Brain pericyte (primary cell): ENCODE results near the gene INO80D.
"Not testable (repeated sequence)": the region's sequence is repeated elsewhere in the genome, so short reads cannot be mapped to it uniquely, and the experiment has no call there.

Experiments used
- DNase-seq: peaks from one replicate; pipeline ENCODE4 v3.0.0-alpha.2; 2012; ENCODE audit warnings: low read depth, low spot score

The INO80D gene

GRCh38 chr2:206033452-206033851 is 52.5 kb downstream of the INO80D start:
- not testable (repeated sequence) for DNase-seq

DNA sequence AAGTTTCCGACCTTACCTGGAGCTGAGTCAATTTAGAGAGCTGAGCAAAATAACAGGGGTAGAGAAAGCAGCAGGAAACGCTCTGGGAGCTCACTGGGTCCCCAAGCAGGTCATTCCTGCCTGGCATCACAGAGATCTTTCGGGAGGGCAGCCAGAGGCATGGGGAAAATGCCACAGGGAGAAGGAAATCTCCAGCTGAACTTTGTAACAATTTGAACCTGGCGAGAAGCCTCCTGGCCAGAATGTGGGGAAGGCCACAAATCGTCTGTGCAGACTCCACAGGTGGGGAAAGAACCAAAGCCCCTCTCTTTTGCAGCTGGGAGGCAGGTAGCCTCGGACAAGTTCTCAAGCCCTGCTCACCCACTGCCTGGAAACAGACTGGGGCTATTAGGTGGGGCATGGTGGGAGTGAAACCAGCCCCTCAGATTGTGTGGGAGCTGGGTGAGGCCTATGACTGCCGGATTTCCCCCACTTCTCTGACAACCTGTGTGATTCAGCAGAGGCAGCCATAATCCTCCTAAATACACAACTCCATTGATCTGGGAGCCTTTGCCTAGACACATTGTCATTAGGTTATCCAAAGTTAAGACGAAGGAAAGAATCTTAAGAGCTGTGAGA is 53.9 kb downstream of the INO80D start:
- DNase-seq: no peak

DNA sequence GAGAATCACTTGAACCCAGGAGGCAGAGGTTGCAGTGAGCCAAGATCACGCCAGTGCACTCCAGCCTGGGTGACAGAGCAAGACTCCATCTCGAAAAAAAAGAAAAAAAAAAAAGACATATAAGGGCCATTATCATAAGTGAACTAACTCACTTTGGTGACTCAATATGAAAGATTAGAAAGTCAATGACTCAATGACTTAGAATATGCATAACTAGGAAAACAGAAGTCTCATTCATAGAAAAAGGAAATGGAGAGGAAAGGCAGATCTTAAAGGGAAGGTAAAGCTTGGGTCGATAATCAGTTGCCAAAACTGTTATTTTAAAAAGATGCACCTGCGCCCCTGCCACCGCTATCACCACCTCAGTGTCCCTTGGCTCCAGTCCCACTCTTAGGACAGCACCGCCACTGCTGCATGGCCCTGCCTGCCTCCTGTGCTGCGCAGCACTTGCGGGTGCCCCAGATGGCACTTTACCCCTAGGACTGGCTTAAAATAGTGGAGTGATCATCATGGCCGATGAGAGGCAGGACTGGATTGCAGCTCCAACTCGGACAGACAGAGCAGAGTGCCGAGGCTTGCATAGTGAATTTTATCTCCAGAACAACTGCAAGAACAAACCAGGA is 54.7 kb downstream of the INO80D start:
- no peak for DNase-seq

GRCh38 chr2:206028101-206028500 is 57.9 kb downstream of the INO80D start:
- no peak for DNase-seq

- no peak for DNase-seq
These were observed 62.8 kb downstream of the INO80D start for GRCh38 chr2:206023183-206023582.

GRCh38 chr2:206020171-206020570 is 65.8 kb downstream of the INO80D start:
- no peak for DNase-seq

GRCh38 chr2:206015746-206016145 is 70.2 kb downstream of the INO80D start:
- not testable (repeated sequence) for DNase-seq

DNA sequence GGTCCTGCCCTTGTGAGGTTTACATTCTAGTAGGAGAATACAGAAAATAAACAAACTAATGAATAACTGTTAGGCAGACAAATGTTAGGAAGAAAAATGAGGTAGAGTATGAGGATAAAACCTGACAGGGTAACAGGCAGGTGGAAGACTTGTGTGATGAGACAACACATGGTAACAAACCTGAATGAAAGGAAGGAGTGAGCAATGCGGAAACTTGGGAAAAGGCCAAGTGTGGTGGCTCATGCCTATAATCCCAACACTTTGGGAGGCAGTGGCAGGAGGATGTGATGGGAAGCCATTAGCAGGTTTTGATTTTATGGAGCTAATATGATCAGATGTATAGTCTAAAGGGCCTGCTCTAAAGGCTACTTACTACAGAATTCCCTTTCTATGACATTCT is 74.2 kb downstream of the INO80D start:
- no peak for DNase-seq

- no peak for DNase-seq
These were observed 74.9 kb downstream of the INO80D start for GRCh38 chr2:206011018-206011614.

- no peak for DNase-seq
These were observed 81.8 kb downstream of the INO80D start for GRCh38 chr2:206004004-206004693.

DNA sequence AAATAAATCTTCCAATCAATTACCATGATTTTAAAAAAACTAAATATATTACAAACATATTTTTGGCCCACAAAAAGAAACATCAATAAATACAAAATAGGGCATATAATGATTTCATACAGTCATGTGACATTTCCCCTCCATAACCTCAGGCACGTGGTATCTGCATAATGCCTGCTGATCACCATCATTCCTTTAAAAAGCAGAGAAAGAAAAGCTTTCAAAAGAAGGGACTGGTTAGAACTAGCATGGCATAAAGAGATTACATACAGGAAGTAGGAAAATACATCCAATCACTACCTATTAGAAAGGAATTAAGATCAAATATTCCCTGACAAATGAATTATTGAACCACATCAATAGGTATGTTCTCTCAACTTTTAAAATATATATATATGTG is 83.5 kb downstream of the INO80D start:
- DNase-seq: no peak

DNA sequence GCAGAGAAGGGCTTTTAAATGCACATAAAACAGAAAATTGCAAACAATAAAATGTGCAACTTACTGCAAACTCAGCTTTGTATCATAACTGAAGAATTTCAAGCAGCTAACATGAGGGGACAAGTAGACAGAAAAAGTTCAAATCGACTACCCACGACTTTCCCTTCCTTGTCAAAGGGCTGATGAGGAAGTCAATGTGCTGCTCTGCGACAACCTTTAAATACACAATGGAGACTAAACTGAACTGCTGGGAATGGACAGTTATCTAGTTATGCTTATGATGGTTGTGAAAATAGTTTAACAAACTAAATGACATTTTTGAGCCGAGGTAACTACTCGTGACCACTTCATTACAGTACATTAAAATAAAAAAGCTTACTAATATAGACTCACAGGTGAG is 84.1 kb downstream of the INO80D start:
- DNase-seq: no peak

DNA sequence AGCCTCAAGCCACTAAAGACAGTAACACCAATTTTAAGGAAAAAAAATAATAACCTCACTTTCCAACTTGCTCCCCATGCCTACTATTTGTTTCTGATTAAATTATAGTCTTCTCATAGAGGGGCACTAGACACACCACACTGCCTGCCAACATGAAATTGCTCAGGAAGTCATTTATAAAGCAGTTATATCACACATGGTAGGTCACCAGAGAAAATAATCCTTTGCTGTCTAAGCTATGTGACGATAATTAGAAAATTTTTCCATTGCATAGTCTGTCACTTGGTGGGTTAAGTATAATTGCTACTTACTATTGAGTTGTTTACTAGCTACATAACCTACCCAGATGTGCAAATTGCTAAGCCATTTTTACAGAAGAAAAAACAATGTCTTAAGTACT is 85.2 kb downstream of the INO80D start:
- no peak for DNase-seq

DNA sequence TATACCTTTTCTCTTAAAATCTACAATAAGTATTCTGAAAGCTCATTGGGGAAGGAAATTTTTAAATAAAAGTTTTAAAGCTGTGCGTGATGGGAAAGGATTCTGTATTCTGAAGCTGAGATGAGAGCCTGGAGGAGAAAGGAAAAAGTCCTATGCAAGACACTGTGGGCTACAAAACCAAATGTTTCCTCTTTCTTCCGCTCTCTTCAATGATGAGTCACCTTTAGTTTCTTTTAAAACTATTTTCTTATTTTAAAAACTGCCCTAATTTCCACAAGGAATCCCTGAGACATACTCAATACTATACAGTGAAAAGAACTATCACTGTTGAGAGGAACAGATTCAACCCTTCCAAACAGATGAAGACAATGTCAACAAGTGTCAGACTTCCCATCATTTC is 87.4 kb downstream of the INO80D start:
- DNase-seq: no peak

- no peak for DNase-seq
These were observed 89.8 kb downstream of the INO80D start for GRCh38 chr2:205996161-205996560.

DNA sequence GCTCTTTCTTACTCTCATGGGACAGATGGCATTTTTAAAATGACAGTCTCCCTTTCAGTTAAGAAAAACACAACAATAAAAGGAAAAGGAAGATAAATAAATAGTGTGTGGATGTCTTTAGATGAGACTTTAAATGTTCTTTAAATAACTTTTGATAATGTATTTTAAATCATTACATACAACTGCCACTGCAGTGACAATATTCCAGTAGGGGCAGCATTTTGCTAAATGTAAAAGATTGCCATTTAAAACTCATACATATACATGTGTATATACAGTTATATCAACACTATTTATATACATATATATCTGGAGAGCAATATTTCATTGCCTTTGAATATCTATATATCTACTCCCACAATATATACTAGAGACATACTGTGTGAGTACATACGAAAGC is 90.7 kb downstream of the INO80D start:
- DNase-seq: no peak

- no peak for DNase-seq
These were observed 91.6 kb downstream of the INO80D start for GRCh38 chr2:205994344-205994743.

- DNase-seq: no peak
These were observed 95.9 kb downstream of the INO80D start for GRCh38 chr2:205990104-205990503.

- DNase-seq: no peak
These were observed 96.5 kb downstream of the INO80D start for GRCh38 chr2:205989271-205990071.

DNA sequence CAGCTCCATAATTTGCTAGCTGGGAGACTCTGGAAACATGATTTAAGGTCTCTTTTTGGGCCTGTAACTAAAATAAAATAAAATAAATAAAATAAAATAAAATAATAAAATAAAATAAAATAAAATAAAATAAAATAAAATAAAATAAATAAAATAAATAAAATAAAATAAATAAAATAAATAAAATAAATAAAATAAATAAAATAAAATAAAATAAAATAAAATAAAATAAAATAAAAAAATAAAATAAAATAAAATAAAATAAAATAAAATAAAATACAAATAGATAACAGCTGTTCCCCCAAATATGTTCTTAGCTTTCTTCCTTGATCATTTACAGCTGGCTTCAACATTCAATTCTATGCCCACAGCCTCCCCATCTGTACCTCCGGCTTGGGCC is 97.3 kb downstream of the INO80D start:
- DNase-seq: not testable (repeated sequence)

DNA sequence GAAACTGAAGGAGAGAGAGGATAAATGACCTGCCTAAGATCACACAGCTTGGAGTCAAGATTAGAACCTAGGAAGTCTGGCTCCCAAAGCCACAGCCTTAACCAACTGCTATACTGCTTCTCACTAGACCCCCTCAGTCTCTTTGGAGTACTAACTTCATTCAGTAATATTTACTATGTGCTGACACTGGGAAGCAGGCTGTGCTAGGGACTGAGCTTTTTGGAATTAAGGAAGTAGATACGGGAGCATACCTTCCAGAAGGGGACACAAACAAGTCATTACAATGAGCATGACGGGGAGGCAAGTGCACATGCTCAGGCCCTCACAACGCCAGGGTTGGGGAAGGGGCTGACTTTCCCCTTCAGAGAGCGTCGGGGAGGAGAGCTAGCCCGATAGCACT is 97.7 kb downstream of the INO80D start:
- no peak for DNase-seq

GRCh38 chr2:205986334-205986733 is 99.6 kb downstream of the INO80D start:
- DNase-seq: not testable (repeated sequence)
